DND-41 (cell line): ENCODE measurements around the gene ITGB7.

Experiments
- ATAC-seq: fragments of 200-7000 bp; cut with Tn5 transposase; 3 replicates; pipeline ENCODE4 v1.9.1; 2021; ENCODE audit warnings: low read depth; ENCODE audit not compliant: insufficient read depth
- DNase-seq: peaks from one replicate; pipeline ENCODE4 v3.0.0-alpha.2; 2020
- H2AFZ ChIP-seq: 2 replicates; pipeline ENCODE4 v1.6.0; 2012; ENCODE audit warnings: low read depth, low read length
- H3K27ac ChIP-seq: 2 replicates; pipeline ENCODE4 v1.5.1; 2012; ENCODE audit warnings: low read length, inconsistent platforms
- H3K27me3 ChIP-seq: fragments of 200-600 bp; sonication (generic); 2 replicates; pipeline ENCODE4 v1.6.0; 2012; ENCODE audit warnings: low read length, mild to moderate bottlenecking, inconsistent platforms; ENCODE audit not compliant: insufficient read depth, poor library complexity
- H3K36me3 ChIP-seq: 2 replicates; pipeline ENCODE4 v1.5.1; 2012; ENCODE audit warnings: low read length, inconsistent platforms; ENCODE audit not compliant: insufficient read depth
- H3K4me1 ChIP-seq: 2 replicates; pipeline ENCODE4 v1.5.1; 2012; ENCODE audit warnings: mild to moderate bottlenecking, low read length; ENCODE audit not compliant: insufficient read depth
- H3K4me2 ChIP-seq: 2 replicates; pipeline ENCODE4 v1.6.0; 2012; ENCODE audit warnings: mild to moderate bottlenecking, moderate library complexity, low read length, inconsistent platforms; ENCODE audit not compliant: insufficient read depth
- H3K4me3 ChIP-seq, 2 experiments: fragments of 200-600 bp in 1 of 2; shearing (Covaris generic) in 1 of 2; 2 replicates each; pipeline ENCODE4 v1.5.1; 2012 to 2016; ENCODE audit warnings: inconsistent platforms in 2 of 2, low read length in 2 of 2, mild to moderate bottlenecking in 2 of 2, low read depth in 1 of 2, moderate library complexity in 1 of 2
- H3K79me2 ChIP-seq: 2 replicates; pipeline ENCODE4 v1.6.0; 2012; ENCODE audit warnings: low read length, inconsistent platforms; ENCODE audit not compliant: insufficient read depth
- H3K9ac ChIP-seq: 2 replicates; pipeline ENCODE4 v1.6.0; 2012; ENCODE audit warnings: low read depth, mild to moderate bottlenecking, inconsistent platforms, low read length, moderate library complexity
- H3K9me3 ChIP-seq: 2 replicates; pipeline ENCODE4 v1.5.1; 2012; ENCODE audit warnings: low read length, moderate library complexity, mild to moderate bottlenecking, inconsistent platforms; ENCODE audit not compliant: insufficient read depth, severe bottlenecking
- H4K20me1 ChIP-seq: 2 replicates; pipeline ENCODE4 v1.6.0; 2012; ENCODE audit warnings: low read length; ENCODE audit not compliant: insufficient read depth
- CTCF ChIP-seq: IDR thresholded peaks from 2 replicates; pipeline ENCODE4 v1.5.1; 2012; ENCODE audit warnings: borderline replicate concordance, low read length, moderate library complexity, mild to moderate bottlenecking; ENCODE audit not compliant: poor library complexity, severe bottlenecking; ENCODE audit errors: extremely low read depth
- EZH2 ChIP-seq: IDR thresholded peaks from 3 replicates; pipeline ENCODE4 v1.6.1; 2012; ENCODE audit warnings: borderline replicate concordance, low read depth, mild to moderate bottlenecking, moderate library complexity, low read length, inconsistent platforms; ENCODE audit not compliant: severe bottlenecking

The ITGB7 gene

GRCh38 chr12:53182903-53183302 is 24.1 kb downstream of the ITGB7 start:
- Histone ChIP-seq H3K9ac (peak overlapping the region; percentile 2; the same call in 1 of the 2 replicates), H3K79me2 (peaks cover 46% of the 10 kb centered on the region), H3K9me3 (no peaks in the 10 kb centered on the region), H3K27ac (no peak overlapping the region), H3K4me3 (peak overlapping the region in 1 of 2 experiments; percentile 92; a peak in 2 of 4 replicates), H2AFZ (no peak overlapping the region), H4K20me1 (peaks cover 24% of the 10 kb centered on the region), H3K4me1 (peaks cover 43% of the 10 kb centered on the region), H3K4me2 (peak overlapping the region; percentile 100), H3K36me3 (peaks cover 65% of the 10 kb centered on the region), H3K27me3 (no peaks in the 10 kb centered on the region)
- ATAC-seq (no peak), DNase-seq (no peak)
- TF ChIP-seq CTCF (no peak), EZH2 (no peak)

GRCh38 chr12:53181935-53182334 is 25.1 kb downstream of the ITGB7 start:
- Histone ChIP-seq H3K4me2 (peak overlapping the region; percentile 100), H3K36me3 (peaks cover 55% of the 10 kb centered on the region), H2AFZ (no peak overlapping the region), H3K27ac (peak overlapping the region; percentile 95; the same call in 1 of the 2 replicates), H4K20me1 (peaks cover 24% of the 10 kb centered on the region), H3K4me3 (peak overlapping the region; percentile 70 to 92; a peak in 3 of 4 replicates), H3K27me3 (no peaks in the 10 kb centered on the region), H3K9ac (peak overlapping the region; percentile 82), H3K9me3 (no peaks in the 10 kb centered on the region), H3K4me1 (peaks cover 43% of the 10 kb centered on the region), H3K79me2 (peaks cover 46% of the 10 kb centered on the region)
- no peak for DNase-seq
- ATAC-seq = no peak
- TF ChIP-seq EZH2 = no peak
- TF ChIP-seq CTCF = no peak

GRCh38 chr12:53180931-53181645 is 26.0 kb downstream of the ITGB7 start:
- no peak for TF ChIP-seq EZH2

GRCh38 chr12:53180220-53180930 is 26.7 kb downstream of the ITGB7 start, which contains the start of the genes CSAD and ZNF740:
Gene CSAD, minus strand, starts transcription at chr12:53180925. Its CDS starts 7,455 bp downstream, at chr12:53173470.
Gene ZNF740, plus strand, starts transcription at chr12:53180722. Its CDS starts 1,262 bp downstream, at chr12:53181984.
- Histone ChIP-seq H3K79me2 (peaks cover 46% of the 10 kb centered on the region), H3K9ac (peak within 1 kb of the TSS; percentile 82), H3K27me3 (no peaks in the 10 kb centered on the region), H3K36me3 (peaks cover 39% of the 10 kb centered on the region), H3K4me2 (peak within 1 kb of the TSS; percentile 100), H3K4me3 (peak within 1 kb of the TSS; percentile 70 to 92), H3K4me1 (peaks cover 43% of the 10 kb centered on the region), H3K27ac (peak within 1 kb of the TSS; percentile 95), H2AFZ (peak within 1 kb of the TSS; percentile 98), H4K20me1 (peaks cover 24% of the 10 kb centered on the region), H3K9me3 (no peaks in the 10 kb centered on the region)
- TF ChIP-seq EZH2 (no peak), CTCF (peak; percentile 22)
- DNase-seq (peak; percentile 99), ATAC-seq (peak; percentile 95)

More at GRCh38 chr12:53180931-53181645, 26.0 kb downstream of the ITGB7 start:
- H4K20me1 ChIP-seq = peaks cover 24% of the 10 kb centered on the region
- peaks cover 46% of the 10 kb centered on the region for H3K79me2 ChIP-seq
- peak overlapping the region; percentile 70 to 92; a peak in 3 of 4 replicates for H3K4me3 ChIP-seq
- peak overlapping the region; percentile 100 for H3K4me2 ChIP-seq
- no peaks in the 10 kb centered on the region for H3K9me3 ChIP-seq
- no peaks in the 10 kb centered on the region for H3K27me3 ChIP-seq
- peak overlapping the region; percentile 89 for H2AFZ ChIP-seq
- H3K27ac ChIP-seq = peak overlapping the region; percentile 95
- H3K36me3 ChIP-seq = peaks cover 46% of the 10 kb centered on the region
- peaks cover 43% of the 10 kb centered on the region for H3K4me1 ChIP-seq
- DNase-seq (peak; percentile 85), ATAC-seq (peak; percentile 65)
- H3K9ac ChIP-seq = peak overlapping the region; percentile 82
